SHP77 (cell line): ENCODE measurements around the gene GGTLC1.
"Not testable (repeated sequence)": the region's sequence is repeated elsewhere in the genome, so short reads cannot be mapped to it uniquely, and the experiment has no call there.

Experiments
- DNase-seq, 2 experiments: peaks; one replicate each; lab custom pipeline; 2025; lab: John Stamatoyannopoulos, UW

The GGTLC1 gene

GRCh38 chr20:23994001-23994633 is 5.5 kb upstream of the GGTLC1 start:
- DNase-seq = not testable (repeated sequence)

GRCh38 chr20:23993440-23993839 is 4.9 kb upstream of the GGTLC1 start:
- DNase-seq = not testable (repeated sequence)

- DNase-seq = not testable (repeated sequence)
Measured at GRCh38 chr20:23990296-23990695, 1.7 kb upstream of the GGTLC1 start.

GRCh38 chr20:23988966-23989365 is 387 bp upstream of the GGTLC1 start:
- not testable (repeated sequence) for DNase-seq

- not testable (repeated sequence) for DNase-seq
Measured at GRCh38 chr20:23986716-23987115, 1.9 kb downstream of the GGTLC1 start.

- not testable (repeated sequence) for DNase-seq
Measured at GRCh38 chr20:23986310-23986709, 2.3 kb downstream of the GGTLC1 start.

DNA sequence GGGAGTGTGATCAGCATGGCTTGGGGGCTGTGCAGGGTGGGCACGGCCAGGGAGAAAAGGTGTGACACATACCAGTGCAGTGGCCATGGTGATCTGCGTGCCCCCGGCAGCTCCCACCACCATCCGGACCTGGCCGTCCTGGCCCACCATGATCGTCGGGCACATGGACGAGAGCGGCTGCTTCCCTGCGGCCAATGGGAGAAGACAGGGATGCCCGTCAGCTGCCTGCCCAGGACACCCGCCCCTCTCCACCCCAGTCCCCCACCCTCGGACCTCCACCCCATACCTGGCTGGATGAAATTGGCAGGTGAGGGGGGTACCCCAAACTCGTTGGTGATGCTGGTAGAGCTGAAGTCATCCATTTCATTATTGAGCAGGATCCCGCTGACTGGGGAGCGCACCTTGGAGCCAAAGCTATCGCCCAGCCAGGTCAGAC is 2.8 kb downstream of the GGTLC1 start:
- DNase-seq = not testable (repeated sequence)

DNA sequence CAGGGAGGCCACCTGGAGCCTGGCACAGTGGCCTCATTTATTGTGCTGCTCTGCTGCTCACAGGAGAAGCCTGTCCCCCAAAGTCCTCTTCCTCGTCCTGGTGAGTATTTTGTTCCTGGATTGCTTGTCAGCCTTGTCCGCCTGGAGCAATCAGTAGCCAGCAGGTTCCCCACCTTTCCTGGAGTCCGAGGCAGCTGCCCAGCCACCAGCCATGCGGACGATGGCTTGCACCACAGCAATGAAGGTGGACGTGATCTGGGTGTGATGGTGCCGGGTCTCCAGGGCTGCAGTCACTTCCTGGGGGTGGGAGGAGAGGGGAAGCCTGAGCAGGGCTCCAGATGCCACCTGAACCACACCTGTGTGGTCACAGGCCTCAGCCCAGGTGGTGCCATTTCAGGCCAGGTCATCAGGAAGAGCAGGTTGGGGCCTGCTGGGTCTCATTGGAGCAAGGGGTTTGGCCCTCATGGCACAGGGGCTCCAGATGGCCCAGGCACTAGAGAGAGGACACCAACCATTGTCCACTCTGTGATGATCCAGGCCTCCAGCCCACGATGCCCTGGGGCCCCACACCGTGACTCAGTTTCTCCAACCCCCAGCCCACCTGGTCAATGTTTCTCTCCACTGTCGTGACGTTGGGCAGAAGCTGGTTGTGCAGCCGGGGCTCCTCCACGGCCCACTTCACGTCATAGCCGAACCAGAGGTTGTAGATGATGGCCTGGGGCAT is 3.4 kb downstream of the GGTLC1 start:
- DNase-seq = not testable (repeated sequence)

DNA sequence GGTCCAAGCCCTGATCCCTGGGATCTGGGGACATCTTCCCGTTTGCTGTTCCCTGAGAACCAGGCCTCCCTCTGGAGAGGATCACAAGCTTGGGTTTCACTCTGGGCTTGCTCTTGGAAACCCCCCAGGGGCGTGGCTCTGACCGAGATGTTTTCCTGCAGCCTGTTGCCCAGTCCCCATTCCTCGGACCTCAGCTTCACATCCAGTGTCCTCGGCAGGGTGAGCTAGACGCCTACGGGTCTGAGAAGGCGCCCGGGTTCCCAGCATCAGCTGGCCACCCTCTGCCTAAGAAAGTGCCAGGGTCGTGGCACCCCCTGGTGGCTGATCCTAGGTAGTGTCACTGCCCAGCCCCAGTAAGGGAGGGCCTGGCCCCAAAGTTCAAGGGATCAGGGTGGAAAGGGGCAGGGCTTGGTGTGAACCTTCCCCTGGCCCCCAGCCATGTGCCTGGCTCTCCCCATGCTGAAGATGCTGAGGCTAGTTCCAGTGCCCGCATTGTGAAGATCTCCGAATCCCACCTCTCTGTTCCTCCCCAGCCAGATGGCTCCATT is 4.0 kb downstream of the GGTLC1 start:
- DNase-seq = not testable (repeated sequence)

DNA sequence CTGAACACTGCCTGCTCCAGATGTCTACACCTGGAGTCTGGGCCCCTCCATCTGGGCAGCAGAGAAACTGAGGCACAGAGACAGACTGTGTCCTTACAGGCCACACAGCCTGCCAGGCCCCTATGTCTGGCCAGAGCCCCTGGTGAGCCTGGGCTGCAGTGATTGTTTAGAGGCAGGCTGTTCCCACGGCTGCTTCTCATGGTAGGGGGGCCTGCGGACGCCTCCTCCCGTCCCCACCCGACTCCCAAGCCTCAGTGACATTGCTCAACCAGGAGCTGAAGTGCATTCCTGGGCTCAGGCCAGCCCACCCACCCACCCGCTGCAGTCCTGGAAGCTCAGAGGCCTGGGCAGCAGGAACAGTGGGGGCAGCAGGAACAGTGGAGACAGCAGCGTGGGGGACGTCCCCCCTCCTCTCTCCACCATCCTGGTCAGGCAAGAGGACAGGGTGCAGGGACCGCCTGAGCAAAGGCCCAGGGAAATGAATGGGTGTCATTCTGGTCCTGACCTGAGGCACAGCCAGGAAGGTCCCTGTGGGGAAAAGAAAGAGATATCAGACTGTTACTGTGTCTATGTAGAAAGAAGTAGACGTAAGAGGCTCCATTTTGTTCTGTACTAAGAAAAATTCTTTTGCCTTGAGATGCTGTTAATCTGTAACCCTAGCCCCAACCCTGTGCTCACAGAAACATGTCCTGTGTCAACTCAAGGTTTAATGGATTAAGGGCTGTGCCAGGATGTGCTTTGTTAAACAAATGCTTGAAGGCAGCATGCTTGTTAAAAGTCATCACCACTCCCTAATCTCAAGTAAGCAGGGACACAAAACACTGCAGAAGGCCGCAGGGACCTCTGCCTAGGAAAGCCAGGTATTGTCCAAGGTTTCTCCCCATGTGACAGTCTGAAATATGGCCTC is 6.2 kb downstream of the GGTLC1 start:
- DNase-seq = not testable (repeated sequence)

DNA sequence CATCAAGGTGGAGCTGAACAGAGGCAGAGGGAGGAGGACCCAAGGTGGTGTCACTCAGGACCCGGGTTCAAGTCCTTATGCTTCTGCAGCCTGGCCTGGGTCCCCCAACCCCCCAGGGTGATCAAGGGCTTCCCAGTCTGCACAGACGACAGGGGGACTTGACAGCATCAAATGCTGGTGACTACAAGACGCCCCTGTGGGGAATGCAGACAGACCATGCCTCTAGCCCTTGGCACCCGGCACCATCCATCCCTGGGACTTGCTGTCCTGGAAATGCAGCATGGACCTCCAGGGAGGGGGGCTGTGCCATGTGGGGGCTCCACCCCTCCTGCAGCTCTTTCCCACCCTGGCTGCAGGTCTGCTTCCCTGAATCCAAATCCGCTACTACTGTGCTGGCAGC is 7.1 kb downstream of the GGTLC1 start:
- not testable (repeated sequence) for DNase-seq

GRCh38 chr20:23981014-23981413 is 7.6 kb downstream of the GGTLC1 start:
- not testable (repeated sequence) for DNase-seq

GRCh38 chr20:23979899-23980811 is 8.4 kb downstream of the GGTLC1 start:
- not testable (repeated sequence) for DNase-seq

DNA sequence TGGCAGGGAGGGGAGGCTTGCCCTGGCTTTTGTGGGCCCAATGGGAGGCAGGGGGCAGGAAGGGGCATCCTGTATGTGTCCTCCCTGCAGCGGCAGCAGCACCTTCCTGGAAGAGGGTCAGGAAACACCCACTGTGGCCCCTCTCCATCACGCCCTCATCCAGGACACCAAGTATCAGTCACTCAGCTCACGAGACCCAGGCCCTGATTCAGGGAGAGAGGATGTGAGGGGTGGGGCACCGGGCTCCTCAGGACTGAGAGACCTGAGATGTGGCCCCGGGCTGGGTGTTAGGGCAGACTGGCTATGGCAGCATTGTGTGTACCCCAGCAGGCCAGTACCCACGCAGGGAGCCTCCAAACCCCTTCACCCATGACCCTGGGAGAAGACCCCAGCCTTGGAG is 9.2 kb downstream of the GGTLC1 start:
- not testable (repeated sequence) for DNase-seq

DNA sequence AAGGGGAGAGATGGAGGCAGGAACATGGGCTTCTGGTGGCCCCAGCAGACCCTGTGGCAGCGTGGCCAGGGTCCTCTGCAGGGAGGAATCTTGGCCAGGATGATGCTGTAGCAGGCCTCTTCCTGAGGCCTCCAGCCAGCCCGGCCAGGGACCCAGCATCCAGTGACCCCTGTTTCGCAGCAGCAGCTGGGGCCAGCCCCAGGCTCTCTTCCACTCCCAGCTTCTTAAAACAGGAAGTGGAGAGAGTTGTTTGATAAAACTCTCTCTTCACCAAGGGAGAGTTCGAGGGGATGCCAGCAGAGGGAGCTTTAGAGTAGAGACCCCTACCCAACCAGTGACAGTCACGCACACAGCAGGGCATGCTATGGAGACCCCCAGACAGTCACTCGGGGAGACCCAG is 10.1 kb downstream of the GGTLC1 start:
- DNase-seq = not testable (repeated sequence)

GRCh38 chr20:23974966-23975365 is 13.6 kb downstream of the GGTLC1 start:
- no peak for DNase-seq

DNA sequence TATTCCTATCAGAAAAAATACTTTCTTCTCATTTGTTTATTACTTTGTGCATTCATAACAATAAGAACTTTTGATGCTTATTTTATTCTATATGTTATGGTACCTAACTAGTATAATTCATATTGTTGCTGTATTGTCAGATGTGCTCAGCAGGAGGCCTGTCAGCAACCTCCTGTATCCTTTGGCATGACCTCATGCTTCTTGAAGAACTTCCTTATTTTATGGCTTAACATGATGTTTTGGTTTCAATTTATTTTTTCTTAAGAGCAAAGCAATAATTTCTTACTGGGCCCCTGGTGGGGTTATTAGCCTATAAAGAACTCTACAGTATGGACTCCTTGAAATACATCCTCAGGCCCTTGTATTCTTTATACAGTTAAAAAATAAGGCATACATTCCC is 17.3 kb downstream of the GGTLC1 start:
- no peak for DNase-seq

DNA sequence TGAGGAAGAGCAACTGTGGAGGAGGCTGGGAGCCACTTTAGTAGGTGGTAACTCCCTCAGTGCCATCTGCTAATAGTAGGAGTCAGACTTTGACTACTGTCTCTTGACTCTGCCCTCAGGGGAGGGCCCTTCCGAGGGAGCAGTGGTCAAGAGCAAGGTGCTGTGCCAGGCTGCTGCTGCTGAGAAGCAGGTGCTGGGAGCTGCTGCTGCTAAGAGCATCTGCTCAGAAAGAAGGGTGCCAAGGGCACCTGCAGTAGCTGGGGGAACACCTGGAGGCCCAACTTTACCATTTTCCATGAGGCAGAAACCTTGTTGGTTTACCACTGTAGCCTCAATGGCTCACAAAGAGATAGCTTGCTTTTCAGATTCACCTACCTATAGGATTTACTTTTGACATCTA is 18.5 kb downstream of the GGTLC1 start:
- DNase-seq = no peak

- DNase-seq = no peak
Measured at GRCh38 chr20:23967616-23967979, 21.0 kb downstream of the GGTLC1 start.

GRCh38 chr20:23966927-23967615 is 21.5 kb downstream of the GGTLC1 start:
- no peak for DNase-seq

GRCh38 chr20:23966298-23966697 is 22.3 kb downstream of the GGTLC1 start:
- DNase-seq = no peak
